Activated CD8-positive, alpha-beta memory T cell treated with anti-CD3 and anti-CD28 coated beads for 24 hours (primary cell): ENCODE data around the gene CA5B.
"Not testable (repeated sequence)": the region's sequence is repeated elsewhere in the genome, so short reads cannot be mapped to it uniquely, and the experiment has no call there.

ENCODE experiments used
- DNase-seq: peaks from one replicate; pipeline ENCODE4 v3.0.0-alpha.2; 2020

Gene CA5B

GRCh38 chrX:15815779-15816437 is 77.8 kb downstream of the CA5B start:
- DNase-seq = no peak

GRCh38 chrX:15816438-15816809 is 78.4 kb downstream of the CA5B start:
- no peak for DNase-seq

DNA sequence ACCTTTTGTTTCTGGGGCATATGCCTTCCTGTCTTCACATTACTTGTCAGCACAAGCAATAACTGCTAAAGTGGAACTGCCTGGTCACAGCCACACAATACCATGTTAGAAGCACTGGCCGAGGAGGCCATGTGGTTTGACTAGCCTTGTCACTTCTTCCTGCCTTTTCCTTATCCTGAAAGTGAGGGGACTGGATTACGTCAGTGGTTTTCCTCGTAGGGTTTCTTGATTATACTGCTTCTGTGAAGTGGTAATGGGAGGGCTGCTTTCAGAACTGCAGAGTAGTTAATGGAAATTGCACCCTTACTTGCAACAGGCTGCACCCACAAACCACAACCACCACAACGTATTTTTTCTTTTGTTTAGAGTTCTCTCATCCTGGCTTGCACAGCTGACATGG is 78.8 kb downstream of the CA5B start:
- peak; percentile 72 for DNase-seq

DNA sequence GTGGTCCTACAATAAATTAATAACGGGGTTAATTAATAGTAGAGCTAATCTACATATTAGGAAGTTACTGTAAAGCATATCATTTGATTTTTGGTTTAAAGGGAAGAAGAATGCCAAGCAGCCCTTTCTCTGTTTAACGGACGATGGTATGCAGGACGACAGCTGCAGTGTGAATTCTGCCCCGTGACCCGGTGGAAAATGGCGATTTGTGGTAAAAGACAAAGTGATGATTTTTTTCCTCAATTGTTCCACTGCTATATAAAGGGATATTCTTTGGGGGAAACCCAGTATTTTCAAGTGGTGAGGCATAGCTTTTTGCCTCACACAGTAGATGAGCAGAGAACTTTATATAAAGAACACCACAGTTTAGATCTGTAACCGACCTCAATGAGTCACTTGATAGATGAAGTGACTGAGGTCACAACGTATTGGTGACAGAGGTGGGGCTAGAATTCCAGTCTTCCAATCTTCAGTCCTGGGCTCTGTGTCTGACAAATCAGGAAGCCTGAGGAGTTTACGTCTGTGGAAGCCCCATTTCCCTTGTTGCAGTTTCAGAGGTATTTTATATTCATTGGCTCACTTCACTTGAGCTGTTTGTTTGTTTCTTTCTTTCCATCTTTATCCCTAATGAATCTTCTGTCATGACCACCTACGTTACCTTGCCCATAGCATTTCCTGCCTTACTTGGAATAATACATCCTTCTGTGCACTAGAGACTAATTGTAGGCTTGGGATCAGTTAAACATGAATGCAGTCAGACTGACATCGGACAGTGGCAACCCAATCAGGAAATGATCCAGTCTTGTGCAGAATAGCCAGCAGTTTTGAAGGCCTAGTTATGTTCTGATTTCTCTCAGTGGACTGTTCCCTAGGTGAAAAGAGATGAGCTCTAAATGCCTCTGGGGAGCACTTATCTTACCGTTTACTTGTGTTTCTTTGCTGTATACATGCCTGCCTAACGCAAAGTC is 82.3 kb downstream of the CA5B start:
- DNase-seq = no peak

DNA sequence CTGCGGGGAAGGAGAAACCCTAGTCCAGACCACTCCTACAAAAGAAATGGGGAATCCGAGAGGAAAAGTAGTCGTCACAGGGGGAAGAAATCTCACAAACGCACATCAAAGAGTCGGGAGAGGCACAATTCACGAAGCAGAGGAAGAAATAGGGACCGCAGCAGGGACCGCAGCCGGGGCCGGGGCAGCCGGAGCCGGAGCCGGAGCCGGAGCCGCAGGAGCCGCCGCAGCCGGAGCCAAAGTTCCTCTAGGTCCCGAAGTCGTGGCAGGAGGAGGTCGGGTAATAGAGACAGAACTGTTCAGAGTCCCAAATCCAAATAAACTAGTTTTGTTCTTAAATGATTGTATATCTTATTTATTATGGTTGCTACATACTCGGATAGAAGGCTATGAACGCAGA is 84.9 kb downstream of the CA5B start:
- no peak for DNase-seq

DNA sequence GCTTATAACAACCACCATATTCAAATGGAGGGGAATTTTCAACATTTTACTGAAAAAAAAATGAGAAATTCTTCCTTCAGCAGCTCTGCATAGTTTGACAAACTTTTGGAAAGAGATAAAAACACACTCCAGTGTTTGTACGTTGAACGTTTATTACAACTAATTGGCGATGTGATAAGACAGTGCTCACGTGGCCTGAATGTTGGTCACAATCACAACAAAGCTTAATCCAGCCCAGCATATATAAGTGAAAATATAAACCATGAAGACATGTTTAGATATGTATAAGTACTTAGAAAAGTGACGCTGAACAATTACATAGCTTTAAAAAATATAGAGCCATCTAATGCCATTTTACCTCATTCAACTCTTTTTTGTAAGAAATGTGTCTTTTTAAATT is 87.9 kb downstream of the CA5B start:
- no peak for DNase-seq

DNA sequence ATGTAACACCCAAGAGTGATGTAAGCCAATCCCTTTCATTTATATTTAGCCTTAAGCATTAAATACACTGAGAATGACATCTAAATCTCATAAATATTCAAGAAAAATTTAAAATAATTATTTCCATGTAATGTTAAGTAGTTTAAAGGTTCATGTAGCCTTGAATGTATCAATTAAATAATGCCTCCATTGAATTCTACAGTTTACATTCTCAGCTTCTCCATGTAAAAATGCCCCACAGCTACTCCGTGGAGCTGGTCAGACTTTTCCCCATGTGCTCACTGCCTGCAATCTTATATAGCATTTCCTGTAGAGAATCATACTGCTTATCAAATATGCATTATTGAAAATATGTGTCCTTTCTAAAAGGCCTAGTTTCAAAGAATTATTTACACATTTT is 91.1 kb downstream of the CA5B start:
- DNase-seq = no peak

GRCh38 chrX:15831347-15831746 is 93.3 kb downstream of the CA5B start:
- not testable (repeated sequence) for DNase-seq

GRCh38 chrX:15834053-15834452 is 96.0 kb downstream of the CA5B start:
- DNase-seq = no peak

DNA sequence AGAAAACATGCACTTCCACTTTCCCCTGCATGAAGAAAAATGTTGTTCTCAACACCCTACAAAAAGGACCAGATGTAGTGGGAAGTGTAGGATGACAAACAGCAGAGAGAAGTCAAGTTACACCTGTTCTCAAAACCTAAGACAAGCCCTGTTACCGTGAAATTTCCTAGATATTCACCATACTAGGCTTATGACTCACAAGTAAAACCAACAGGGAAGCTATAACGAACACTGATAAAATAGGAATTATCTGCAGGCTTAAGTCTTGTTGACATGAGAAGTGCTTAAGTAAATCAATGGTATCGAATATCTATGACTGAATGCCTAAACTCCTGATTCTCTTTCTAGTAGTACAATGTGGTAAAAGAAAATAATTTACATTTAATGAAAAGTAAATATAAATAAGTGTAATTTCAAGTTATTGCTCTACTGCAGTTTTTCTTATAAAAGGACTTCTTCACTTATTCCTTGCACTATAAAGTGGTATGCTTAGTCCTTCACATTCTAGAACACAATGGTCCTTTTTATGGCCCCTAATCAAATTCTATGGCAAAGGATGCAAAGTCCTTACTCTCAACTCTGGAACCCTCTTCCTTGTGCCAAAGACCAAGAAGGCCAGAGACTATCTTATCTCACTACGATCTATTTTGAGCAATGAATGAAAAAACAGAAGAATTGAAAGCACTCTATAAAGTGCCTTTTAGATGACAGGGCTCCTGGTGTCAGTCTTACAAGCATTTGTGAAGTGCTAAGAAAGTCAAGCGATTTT is 96.9 kb downstream of the CA5B start:
- no peak for DNase-seq
